Measurements from ENCODE around the gene TPSG1. TPM values are rescaled to one million over a fixed set of nuclear protein-coding genes. Genes with fewer than 3 reads are reported as not detected.
"Not testable (repeated sequence)": the region's sequence is repeated elsewhere in the genome, so short reads cannot be mapped to it uniquely, and the experiment has no call there.

TPSG1 gene
- total and polyA plus RNA-seq, 10 of the 15 experiments (the other 5 are each of a cell fraction or from before 2014, with no cell fraction given), result not detected

GRCh38 chr16:1193143-1193824 is 31.8 kb downstream of the TPSG1 start:
- Histone ChIP-seq H3K27ac (ENCODE audit: control insufficient read depth, insufficient read depth) (no peak overlapping the region), H3K4me3 (no peak overlapping the region), H4K20me1 (ENCODE audit: control insufficient read depth, insufficient read depth) (no peaks in the 10 kb centered on the region), H3K79me2 (ENCODE audit: control insufficient read depth, insufficient read depth, low read length) (no peaks in the 10 kb centered on the region), H3K27me3 (replicated peaks in 1 of 2; ENCODE audit: control insufficient read depth in 2 of 2, insufficient read depth in 2 of 2, low read length in 1 of 2) (no peaks in the 10 kb centered on the region), H3K4me2 (ENCODE audit: control insufficient read depth, insufficient read depth) (no peak overlapping the region), H2AFZ (ENCODE audit: control insufficient read depth, low read depth, low read length) (no peak overlapping the region), H3K36me3 (ENCODE audit: control insufficient read depth in 2 of 2, insufficient read depth in 2 of 2, low read length in 1 of 2) (no peaks in the 10 kb centered on the region), H3K9ac (ENCODE audit: control insufficient read depth, insufficient read depth, low read length) (no peak overlapping the region), H3K4me1 (ENCODE audit: control insufficient read depth, insufficient read depth, low read length) (no peaks in the 10 kb centered on the region), H3K9me3 (replicated peaks; ENCODE audit: control insufficient read depth, insufficient read depth, low read length) (no peaks in the 10 kb centered on the region)
- CTCF ChIA-PET, result no interaction called here
- ATAC-seq, result no peak
- POLR2A ChIA-PET, result no interaction called here
- TF ChIP-seq TCF12 (IDR thresholded peaks at IDR 0.05; ENCODE audit: low read depth, low read length), result no peak
- no peak for TF ChIP-seq SIN3A (IDR thresholded peaks at IDR 0.05; ENCODE audit: low read depth, low read length)
- no peak for TF ChIP-seq ZSCAN29 (IDR thresholded peaks at IDR 0.05)
- no peak for TF ChIP-seq SREBF2 (IDR thresholded peaks at IDR 0.05; ENCODE audit: low read length)
- no peak for TF ChIP-seq KDM1A (IDR thresholded peaks at IDR 0.05; ENCODE audit: borderline replicate concordance)
- no peak for TF ChIP-seq LARP7 (IDR thresholded peaks at IDR 0.05)
- no peak for DNase-seq (ENCODE audit: low read depth, low spot score)
- intact Hi-C loops (cut with micrococcal nuclease; ENCODE audit: unreplicated experiment), result no loop called here
- in situ Hi-C loops (cut with MboI), result no loop called here
- no TSS peak for BruUV-seq (replicated peaks)
- WGBS (ENCODE audit: insufficient coverage, insufficient replicate concordance, low lambda C conversion rate, missing lambda C conversion rate), result 49% methylated on average over 30 of the region's 30 CpGs
- RAD21 ChIA-PET (ENCODE audit: unreplicated experiment), result no interaction called here
- SMC1A ChIA-PET (ENCODE audit: uncharacterized antibody, unreplicated experiment), result no interaction called here
- FAIRE-seq, result no peak

GRCh38 chr16:1192384-1193073 is 32.5 kb downstream of the TPSG1 start:
- Histone ChIP-seq H3K27me3 (replicated peaks in 1 of 2; ENCODE audit: control insufficient read depth in 2 of 2, insufficient read depth in 2 of 2, low read length in 1 of 2) (no peaks in the 10 kb centered on the region), H3K4me1 (ENCODE audit: control insufficient read depth, insufficient read depth, low read length) (no peaks in the 10 kb centered on the region), H3K36me3 (ENCODE audit: control insufficient read depth in 2 of 2, insufficient read depth in 2 of 2, low read length in 1 of 2) (no peaks in the 10 kb centered on the region), H2AFZ (ENCODE audit: control insufficient read depth, low read depth, low read length) (no peak overlapping the region), H3K79me2 (ENCODE audit: control insufficient read depth, insufficient read depth, low read length) (no peaks in the 10 kb centered on the region), H3K4me2 (ENCODE audit: control insufficient read depth, insufficient read depth) (no peak overlapping the region), H4K20me1 (ENCODE audit: control insufficient read depth, insufficient read depth) (no peaks in the 10 kb centered on the region), H3K9ac (ENCODE audit: control insufficient read depth, insufficient read depth, low read length) (no peak overlapping the region), H3K4me3 (no peak overlapping the region), H3K9me3 (replicated peaks; ENCODE audit: control insufficient read depth, insufficient read depth, low read length) (no peaks in the 10 kb centered on the region), H3K27ac (ENCODE audit: control insufficient read depth, insufficient read depth) (no peak overlapping the region)
- TF ChIP-seq SIN3A (IDR thresholded peaks at IDR 0.05; ENCODE audit: low read depth, low read length) (no peak), HDAC2 (IDR thresholded peaks at IDR 0.05) (no peak)
- ATAC-seq (no peak), DNase-seq (ENCODE audit: low read depth, low spot score) (no peak), FAIRE-seq (no peak)
- in situ Hi-C loops (cut with MboI), result no loop called here
- BruUV-seq (replicated peaks), result no TSS peak
- POLR2A ChIA-PET, result no interaction called here
- SMC1A ChIA-PET (ENCODE audit: uncharacterized antibody, unreplicated experiment), result no interaction called here
- intact Hi-C loops (cut with micrococcal nuclease; ENCODE audit: unreplicated experiment), result no loop called here
- 56% methylated on average over 9 of the region's 9 CpGs for WGBS (ENCODE audit: insufficient coverage, insufficient replicate concordance, low lambda C conversion rate, missing lambda C conversion rate)
- RAD21 ChIA-PET (ENCODE audit: unreplicated experiment), result no interaction called here
- CTCF ChIA-PET, result no interaction called here

GRCh38 chr16:1190789-1191188 is 34.3 kb downstream of the TPSG1 start:
- H3K9ac ChIP-seq (ENCODE audit: control insufficient read depth, insufficient read depth, low read length); FAIRE-seq; H2AFZ ChIP-seq (ENCODE audit: control insufficient read depth, low read depth, low read length); H3K4me2 ChIP-seq (ENCODE audit: control insufficient read depth, insufficient read depth); H3K9me3 ChIP-seq (replicated peaks; ENCODE audit: control insufficient read depth, insufficient read depth, low read length); POLR2A ChIA-PET; RAD21 ChIA-PET (ENCODE audit: unreplicated experiment); in situ Hi-C loops (cut with MboI); intact Hi-C loops (cut with micrococcal nuclease; ENCODE audit: unreplicated experiment); H3K79me2 ChIP-seq (ENCODE audit: control insufficient read depth, insufficient read depth, low read length); DNase-seq (ENCODE audit: low read depth, low spot score); CTCF ChIA-PET; H3K27ac ChIP-seq (ENCODE audit: control insufficient read depth, insufficient read depth); BruUV-seq (replicated peaks); H3K27me3 ChIP-seq (replicated peaks in 1 of 2; ENCODE audit: control insufficient read depth in 2 of 2, insufficient read depth in 2 of 2, low read length in 1 of 2); H3K4me1 ChIP-seq (ENCODE audit: control insufficient read depth, insufficient read depth, low read length); SMC1A ChIA-PET (ENCODE audit: uncharacterized antibody, unreplicated experiment); H3K36me3 ChIP-seq (ENCODE audit: control insufficient read depth in 2 of 2, insufficient read depth in 2 of 2, low read length in 1 of 2); H4K20me1 ChIP-seq (ENCODE audit: control insufficient read depth, insufficient read depth); H3K4me3 ChIP-seq; ATAC-seq: not testable (repeated sequence)
- WGBS (ENCODE audit: insufficient coverage, insufficient replicate concordance, low lambda C conversion rate, missing lambda C conversion rate), result 30% methylated on average over 9 of the region's 11 CpGs

Measured in GM12878 (cell line).